HepG2 (cell line): Measurements from ENCODE around the gene IRF2BPL. TPM values are rescaled to one million over a fixed set of nuclear protein-coding genes. Genes with fewer than 3 reads are reported as not detected.

ENCODE experiments used
- ADNP ChIP-seq: sonication (generic); formaldehyde crosslinking; IDR thresholded peaks from 2 replicates; pipeline ENCODE4 v1.4.0; 2020; ENCODE audit warnings: missing genetic modification reagents
- AGO2 ChIP-seq: fragments of 200-400 bp; formaldehyde crosslinking; optimal IDR thresholded peaks from 2 replicates; pipeline ENCODE3; 2017; ENCODE audit warnings: mild to moderate bottlenecking, low read depth, low read length, moderate library complexity
- AKAP8 ChIP-seq: sonication (generic); formaldehyde crosslinking; IDR thresholded peaks from 2 replicates; pipeline ENCODE4 v1.5.1; 2020; ENCODE audit warnings: mild to moderate bottlenecking, missing genetic modification reagents
- ASH2L ChIP-seq: fragments of 300-600, 200-600 bp; sonication (generic); IDR thresholded peaks from 2 replicates; pipeline ENCODE4 v1.7.0; 2017; ENCODE audit warnings: low read depth, mild to moderate bottlenecking, moderate library complexity, mixed read lengths, low read length; ENCODE audit not compliant: insufficient read length
- BCL6 ChIP-seq: IDR thresholded peaks from 2 replicates; pipeline ENCODE4 v1.6.1; 2016; ENCODE audit warnings: missing genetic modification reagents, missing compliant biosample characterization
- BRD4 ChIP-seq: sonication (generic); formaldehyde crosslinking; IDR thresholded peaks from 2 replicates; pipeline ENCODE4 v1.4.0; 2020; ENCODE audit warnings: missing genetic modification reagents
- CEBPG ChIP-seq: IDR thresholded peaks from 2 replicates; pipeline ENCODE4 v1.6.1; 2016
- DRAP1 ChIP-seq: IDR thresholded peaks from 2 replicates; pipeline ENCODE4 v1.6.1; 2016; ENCODE audit warnings: missing genetic modification reagents, missing compliant biosample characterization
- EP300 ChIP-seq, 3 experiments: sonication (generic) in 1 of 3; formaldehyde crosslinking in 1 of 3; IDR thresholded peaks; 2 replicates each; pipeline versions ENCODE4 v1.5.1 to v1.6.1; 2011 to 2020; ENCODE audit warnings: low read depth in 2 of 3, low read length in 2 of 3, borderline replicate concordance in 1 of 3, improper control_type of control experiment in 1 of 3, mild to moderate bottlenecking in 1 of 3, missing genetic modification reagents in 1 of 3, moderate library complexity in 1 of 3
- ETS1 ChIP-seq: sonication (generic); formaldehyde crosslinking; IDR thresholded peaks from 2 replicates; pipeline ENCODE4 v1.4.0; 2020; ENCODE audit warnings: missing genetic modification reagents
- GATAD2A ChIP-seq: IDR thresholded peaks from 2 replicates; pipeline ENCODE4 v1.6.1; 2016
- IRF2 ChIP-seq: IDR thresholded peaks from 2 replicates; pipeline ENCODE4 v1.6.1; 2018; ENCODE audit warnings: missing genetic modification reagents, missing compliant biosample characterization
- KDM2A ChIP-seq: sonication (generic); formaldehyde crosslinking; IDR thresholded peaks from 2 replicates; pipeline ENCODE4 v1.4.0; 2020; ENCODE audit warnings: low read depth, missing genetic modification reagents, borderline replicate concordance
- KDM4B ChIP-seq: sonication (generic); formaldehyde crosslinking; IDR thresholded peaks from 2 replicates; pipeline ENCODE4 v1.4.0; 2020; ENCODE audit warnings: missing genetic modification reagents
- KLF12 ChIP-seq: sonication (generic); formaldehyde crosslinking; IDR thresholded peaks from 2 replicates; pipeline ENCODE4 v1.4.0; 2020; ENCODE audit warnings: missing genetic modification reagents, borderline replicate concordance
- MED1 ChIP-seq: sonication (generic); formaldehyde crosslinking; IDR thresholded peaks from 2 replicates; pipeline ENCODE4 v1.4.0; 2020; ENCODE audit warnings: missing genetic modification reagents
- MIXL1 ChIP-seq: IDR thresholded peaks from 2 replicates; pipeline ENCODE4 v1.6.1; 2016
- MYNN ChIP-seq: sonication (generic); formaldehyde crosslinking; IDR thresholded peaks from 2 replicates; pipeline ENCODE4 v1.4.0; 2020; ENCODE audit warnings: mild to moderate bottlenecking, low read depth, missing genetic modification reagents
- NCOR1 ChIP-seq: fragments of 200-600 bp; sonication (generic); IDR thresholded peaks from 2 replicates; pipeline ENCODE4 v1.7.0; 2017; ENCODE audit warnings: antibody characterized with exemption, low read length, borderline replicate concordance
- POLR2G ChIP-seq: fragments of 200-400 bp; formaldehyde crosslinking; IDR thresholded peaks from 2 replicates; pipeline ENCODE4 v1.6.1; 2018; ENCODE audit warnings: mild to moderate bottlenecking, low read depth, low read length, moderate library complexity
- RFXANK ChIP-seq: IDR thresholded peaks from 2 replicates; pipeline ENCODE4 v1.6.1; 2016
- SRY ChIP-seq: sonication (generic); formaldehyde crosslinking; IDR thresholded peaks from 2 replicates; pipeline ENCODE4 v1.8.0; 2022; ENCODE audit warnings: mild to moderate bottlenecking, missing genetic modification reagents
- TGIF2 ChIP-seq: IDR thresholded peaks from 2 replicates; pipeline ENCODE4 v1.6.1; 2016; ENCODE audit warnings: control low read depth, missing compliant biosample characterization
- ZNF12 ChIP-seq: sonication (generic); formaldehyde crosslinking; IDR thresholded peaks from 2 replicates; pipeline ENCODE4 v1.5.0; 2020; ENCODE audit warnings: missing genetic modification reagents
- ZNF343 ChIP-seq: sonication (generic); formaldehyde crosslinking; IDR thresholded peaks from 2 replicates; pipeline ENCODE4 v1.4.0; 2020; ENCODE audit warnings: mild to moderate bottlenecking, missing genetic modification reagents
- ZNF563 ChIP-seq: sonication (generic); formaldehyde crosslinking; IDR thresholded peaks from 2 replicates; pipeline ENCODE4 v1.8.0; 2022; ENCODE audit warnings: mild to moderate bottlenecking, moderate library complexity, missing genetic modification reagents
- polyA plus RNA-seq, 8 experiments: library from polyadenylated mRNA; depleted of rRNA in 3 of 8; stranded (reverse) in 7 of 8; unstranded in 1 of 8; fragments of >200 nt; fragmentation: Illumina TruSeq in 4 of 8; extraction: Trizol in 4 of 8; gene quantifications; 2 replicates each; pipeline versions ENCODE4 v1.2.1 to v1.2.3, GENCODE V29; 2011 to 2016; ENCODE audit warnings: low read depth in 4 of 8, missing spikeins in 1 of 8, mixed read lengths in 1 of 8; ENCODE audit not compliant: insufficient read depth in 1 of 8
- total RNA-seq, 5 experiments: library from RNA; depleted of rRNA; stranded (reverse); fragments of >200 nt; fragmentation: Illumina TruSeq; extraction: Trizol; gene quantifications; 2 replicates each; pipeline ENCODE4 v1.2.3, GENCODE V29; 2016; ENCODE audit warnings: low read depth in 1 of 5
- TF ChIP-seq, protein P1 (sequence below): sonication (generic); formaldehyde crosslinking; IDR thresholded peaks from 2 replicates; pipeline ENCODE4 v1.8.0; 2022; ENCODE audit warnings: missing genetic modification reagents, mild to moderate bottlenecking, borderline replicate concordance
- TF ChIP-seq, protein P2 (sequence below): IDR thresholded peaks from 2 replicates; pipeline ENCODE4 v1.6.1; 2018; ENCODE audit warnings: missing genetic modification reagents

Gene IRF2BPL
- total and polyA plus RNA-seq, 2 of the 13 experiments (the other 11 are each of a cell fraction or from before 2014, with no cell fraction given): 6.6 to 8.4 TPM

GRCh38 chr14:77032844-77033621, 4.5 kb upstream of the IRF2BPL start (continued):
- TF ChIP-seq ASH2L (peak; percentile 28), ZNF343 (CRISPR knock-in tag) (no peak; the same call in none of the 2 replicates), KDM2A (CRISPR knock-in tag) (0 out of 2 replicates have a peak, but pooled peaks have one; percentile 14), BCL6 (CRISPR knock-in tag) (peak; percentile 38; the same call in 1 of the 2 replicates), SRY (CRISPR knock-in tag) (no peak), NCOR1 (no peak; the same call in 1 of the 2 replicates), EP300 (IDR thresholded peaks at IDR 0.05; ENCODE audit: low read depth in 2 of 2, low read length in 2 of 2) (peak in 1 of 2 experiments; percentile 43; a peak in 1 of 4 replicates), EP300 (CRISPR knock-in tag; IDR thresholded peaks at IDR 0.05; ENCODE audit: borderline replicate concordance) (no peak), GATAD2A (CRISPR knock-in tag) (peak; percentile 67), ADNP (no peak), MYNN (CRISPR knock-in tag) (no peak), MIXL1 (CRISPR knock-in tag) (0 out of 2 replicates have a peak, but pooled peaks have one; percentile 27), ZNF12 (CRISPR knock-in tag) (no peak), ZNF563 (CRISPR knock-in tag) (peak; percentile 18; the same call in 1 of the 2 replicates), MED1 (peak; percentile 50), KDM4B (CRISPR knock-in tag) (no peak), POLR2G (peak; percentile 68; the same call in 1 of the 2 replicates), AGO2 (peak; percentile 80), BRD4 (CRISPR knock-in tag) (no peak; the same call in 1 of the 2 replicates), TGIF2 (no peak), KLF12 (CRISPR knock-in tag) (peak; percentile 37; the same call in 1 of the 2 replicates), CEBPG (CRISPR knock-in tag) (peak; percentile 93), AKAP8 (CRISPR knock-in tag) (0 out of 2 replicates have a peak, but pooled peaks have one; percentile 43), RFXANK (CRISPR knock-in tag) (0 out of 2 replicates have a peak, but pooled peaks have one; percentile 26), DRAP1 (CRISPR knock-in tag) (no peak; the same call in 1 of the 2 replicates), ETS1 (CRISPR knock-in tag) (no peak; the same call in 1 of the 2 replicates), IRF2 (CRISPR knock-in tag) (peak; percentile 10; the same call in 1 of the 2 replicates)
- TF ChIP-seq, protein P1, sequence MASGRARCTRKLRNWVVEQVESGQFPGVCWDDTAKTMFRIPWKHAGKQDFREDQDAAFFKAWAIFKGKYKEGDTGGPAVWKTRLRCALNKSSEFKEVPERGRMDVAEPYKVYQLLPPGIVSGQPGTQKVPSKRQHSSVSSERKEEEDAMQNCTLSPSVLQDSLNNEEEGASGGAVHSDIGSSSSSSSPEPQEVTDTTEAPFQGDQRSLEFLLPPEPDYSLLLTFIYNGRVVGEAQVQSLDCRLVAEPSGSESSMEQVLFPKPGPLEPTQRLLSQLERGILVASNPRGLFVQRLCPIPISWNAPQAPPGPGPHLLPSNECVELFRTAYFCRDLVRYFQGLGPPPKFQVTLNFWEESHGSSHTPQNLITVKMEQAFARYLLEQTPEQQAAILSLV (CRISPR knock-in tag): 0 out of 2 replicates have a peak, but pooled peaks have one; percentile 71
- TF ChIP-seq, protein P2, sequence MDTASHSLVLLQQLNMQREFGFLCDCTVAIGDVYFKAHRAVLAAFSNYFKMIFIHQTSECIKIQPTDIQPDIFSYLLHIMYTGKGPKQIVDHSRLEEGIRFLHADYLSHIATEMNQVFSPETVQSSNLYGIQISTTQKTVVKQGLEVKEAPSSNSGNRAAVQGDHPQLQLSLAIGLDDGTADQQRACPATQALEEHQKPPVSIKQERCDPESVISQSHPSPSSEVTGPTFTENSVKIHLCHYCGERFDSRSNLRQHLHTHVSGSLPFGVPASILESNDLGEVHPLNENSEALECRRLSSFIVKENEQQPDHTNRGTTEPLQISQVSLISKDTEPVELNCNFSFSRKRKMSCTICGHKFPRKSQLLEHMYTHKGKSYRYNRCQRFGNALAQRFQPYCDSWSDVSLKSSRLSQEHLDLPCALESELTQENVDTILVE (CRISPR knock-in tag): peak; percentile 84; the same call in 1 of the 2 replicates
